D721Med (cell line): Measurements from ENCODE around the gene TTC22.

Experiments used
- DNase-seq: peaks from one replicate; pipeline ENCODE4 v3.0.0; 2011; ENCODE audit warnings: low spot score; ENCODE audit not compliant: insufficient read length
- FAIRE-seq: peaks from 2 replicates; lab custom pipeline; 2011; peaks lifted over from hg19 to GRCh38; lab: Jason Lieb, UNC
- CTCF ChIP-seq: IDR thresholded peaks from 2 replicates; pipeline ENCODE4 v1.5.1; 2012; ENCODE audit warnings: mild to moderate bottlenecking, control low read depth; ENCODE audit not compliant: insufficient read depth; ENCODE audit errors: missing control alignments

The TTC22 gene

GRCh38 chr1:54838565-54839180 is 37.5 kb upstream of the TTC22 start:
- no peak for FAIRE-seq
- DNase-seq = no peak
- no peak for TF ChIP-seq CTCF

GRCh38 chr1:54837002-54837853 is 36.1 kb upstream of the TTC22 start:
- DNase-seq (no peak), FAIRE-seq (no peak)
- TF ChIP-seq CTCF = no peak

GRCh38 chr1:54836594-54836993 is 35.5 kb upstream of the TTC22 start:
- TF ChIP-seq CTCF = no peak
- DNase-seq = no peak
- FAIRE-seq = no peak

GRCh38 chr1:54835970-54836369 is 34.8 kb upstream of the TTC22 start:
- no peak for TF ChIP-seq CTCF
- FAIRE-seq (no peak), DNase-seq (no peak)

- no peak for DNase-seq
- no peak for TF ChIP-seq CTCF
- FAIRE-seq = no peak
Observed at GRCh38 chr1:54835131-54835898, 34.2 kb upstream of the TTC22 start.

- no peak for TF ChIP-seq CTCF
- no peak for FAIRE-seq
Observed at GRCh38 chr1:54834007-54834541, 33.0 kb upstream of the TTC22 start.

More at GRCh38 chr1:54834007-54834541, 33.0 kb upstream of the TTC22 start:
- DNase-seq = no peak
